UCSD-AML1 (cell line): ENCODE results near the gene RAI14.
"Not testable (repeated sequence)": the region's sequence is repeated elsewhere in the genome, so short reads cannot be mapped to it uniquely, and the experiment has no call there.

ENCODE experiments used
- DNase-seq: peaks from one replicate; lab custom pipeline; 2025; ENCODE audit not compliant: unreplicated experiment; lab: John Stamatoyannopoulos, UW

The RAI14 gene

GRCh38 chr5:34697308-34698108 is 41.4 kb downstream of the RAI14 start:
- DNase-seq = no peak

- no peak for DNase-seq
Observed at GRCh38 chr5:34698109-34698419, 41.9 kb downstream of the RAI14 start.

GRCh38 chr5:34698754-34699153 is 42.6 kb downstream of the RAI14 start:
- DNase-seq = no peak

GRCh38 chr5:34699155-34700077 is 43.3 kb downstream of the RAI14 start:
- DNase-seq = no peak

GRCh38 chr5:34700078-34700452 is 43.9 kb downstream of the RAI14 start:
- no peak for DNase-seq

- not testable (repeated sequence) for DNase-seq
Observed at GRCh38 chr5:34701442-34701841, 45.3 kb downstream of the RAI14 start.

- no peak for DNase-seq
Observed at GRCh38 chr5:34703767-34704713, 47.9 kb downstream of the RAI14 start.

GRCh38 chr5:34706084-34706483 is 50.0 kb downstream of the RAI14 start:
- DNase-seq = no peak

- no peak for DNase-seq
Observed at GRCh38 chr5:34707451-34708107, 51.5 kb downstream of the RAI14 start.

- DNase-seq = no peak
Observed at GRCh38 chr5:34708777-34709176, 52.6 kb downstream of the RAI14 start.

- no peak for DNase-seq
Observed at GRCh38 chr5:34709861-34710673, 53.9 kb downstream of the RAI14 start.

- no peak for DNase-seq
Observed at GRCh38 chr5:34712565-34712964, 56.4 kb downstream of the RAI14 start.

- DNase-seq = no peak
Observed at GRCh38 chr5:34715711-34716110, 59.6 kb downstream of the RAI14 start.

GRCh38 chr5:34716986-34717385 is 60.9 kb downstream of the RAI14 start:
- DNase-seq = no peak

GRCh38 chr5:34717426-34718327 is 61.5 kb downstream of the RAI14 start:
- no peak for DNase-seq

- DNase-seq = no peak
Observed at GRCh38 chr5:34718516-34718915, 62.4 kb downstream of the RAI14 start.

- no peak for DNase-seq
Observed at GRCh38 chr5:34719029-34719428, 62.9 kb downstream of the RAI14 start.

GRCh38 chr5:34721327-34721726 is 65.2 kb downstream of the RAI14 start:
- DNase-seq = no peak

GRCh38 chr5:34722183-34722582 is 66.1 kb downstream of the RAI14 start:
- DNase-seq = no peak
